Neutrophil (primary cell): ENCODE measurements around the gene DMXL2.

ENCODE experiments used
- H3K27ac ChIP-seq: fragments of 200-600 bp; sonication (generic); 2 replicates; pipeline ENCODE4 v1.5.1; 2016; ENCODE audit warnings: mild to moderate bottlenecking, moderate library complexity
- H3K27me3 ChIP-seq: fragments of 200-600 bp; sonication (generic); 2 replicates; pipeline ENCODE4 v1.6.0; 2016; ENCODE audit warnings: mild to moderate bottlenecking
- H3K36me3 ChIP-seq: fragments of 200-600 bp; sonication (generic); 2 replicates; pipeline ENCODE4 v1.5.1; 2017
- H3K4me1 ChIP-seq, 2 experiments: fragments of 200-600 bp in 1 of 2; sonication (generic) in 1 of 2; 1 replicate in 1 of 2; 2 replicates in 1 of 2; pipeline versions ENCODE4 v1.5.1 to v1.6.1; 2013 to 2016; ENCODE audit warnings: low read depth in 1 of 2, low read length in 1 of 2, mild to moderate bottlenecking in 1 of 2, moderate library complexity in 1 of 2; ENCODE audit not compliant: control insufficient read depth in 1 of 2, insufficient read depth in 1 of 2
- H3K4me3 ChIP-seq, 2 experiments: fragments of 200-600 bp in 1 of 2; sonication (generic) in 1 of 2; 1 replicate in 1 of 2; 2 replicates in 1 of 2; pipeline ENCODE4 v1.5.1; 2013 to 2016; ENCODE audit warnings: low read depth in 1 of 2, low read length in 1 of 2, mild to moderate bottlenecking in 1 of 2, moderate library complexity in 1 of 2
- H3K9me3 ChIP-seq: fragments of 200-600 bp; sonication (generic); 2 replicates; pipeline ENCODE4 v1.5.1; 2016
- TF ChIP-seq, protein P1 (sequence below): fragments of 200-600 bp; sonication (generic); IDR thresholded peaks from 2 replicates; pipeline ENCODE4 v1.5.1; 2016; ENCODE audit warnings: antibody characterized with exemption

DMXL2 gene

GRCh38 chr15:51505251-51505650, 117.3 kb downstream of the DMXL2 start:
- Histone ChIP-seq H3K27ac (no peak overlapping the region), H3K4me3 (no peak overlapping the region), H3K9me3 (no peaks in the 10 kb centered on the region), H3K27me3 (no peaks in the 10 kb centered on the region), H3K4me1 (no peaks in the 10 kb centered on the region), H3K36me3 (peaks cover 67% of the 10 kb centered on the region)
- TF ChIP-seq, protein P1, sequence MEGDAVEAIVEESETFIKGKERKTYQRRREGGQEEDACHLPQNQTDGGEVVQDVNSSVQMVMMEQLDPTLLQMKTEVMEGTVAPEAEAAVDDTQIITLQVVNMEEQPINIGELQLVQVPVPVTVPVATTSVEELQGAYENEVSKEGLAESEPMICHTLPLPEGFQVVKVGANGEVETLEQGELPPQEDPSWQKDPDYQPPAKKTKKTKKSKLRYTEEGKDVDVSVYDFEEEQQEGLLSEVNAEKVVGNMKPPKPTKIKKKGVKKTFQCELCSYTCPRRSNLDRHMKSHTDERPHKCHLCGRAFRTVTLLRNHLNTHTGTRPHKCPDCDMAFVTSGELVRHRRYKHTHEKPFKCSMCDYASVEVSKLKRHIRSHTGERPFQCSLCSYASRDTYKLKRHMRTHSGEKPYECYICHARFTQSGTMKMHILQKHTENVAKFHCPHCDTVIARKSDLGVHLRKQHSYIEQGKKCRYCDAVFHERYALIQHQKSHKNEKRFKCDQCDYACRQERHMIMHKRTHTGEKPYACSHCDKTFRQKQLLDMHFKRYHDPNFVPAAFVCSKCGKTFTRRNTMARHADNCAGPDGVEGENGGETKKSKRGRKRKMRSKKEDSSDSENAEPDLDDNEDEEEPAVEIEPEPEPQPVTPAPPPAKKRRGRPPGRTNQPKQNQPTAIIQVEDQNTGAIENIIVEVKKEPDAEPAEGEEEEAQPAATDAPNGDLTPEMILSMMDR: no peak

DNA sequence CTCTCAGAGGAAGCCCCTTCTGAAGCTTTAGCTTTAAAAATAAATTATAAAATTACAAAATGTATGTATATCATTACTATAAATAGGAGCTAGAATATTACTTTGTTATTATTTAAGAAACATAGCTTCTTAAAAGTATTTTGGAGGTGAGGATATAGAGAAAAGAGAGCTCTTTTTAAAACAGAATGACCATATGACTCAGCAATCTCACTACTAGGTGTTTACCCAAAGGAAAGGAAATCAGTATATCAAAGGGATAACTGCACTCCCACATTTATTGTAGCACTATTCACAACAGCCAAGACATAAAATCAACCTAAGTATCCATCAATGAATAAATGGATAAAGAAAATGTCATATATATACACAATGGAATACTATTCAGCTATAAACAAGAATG, 119.6 kb downstream of the DMXL2 start:
- H3K36me3 ChIP-seq: peaks cover 82% of the 10 kb centered on the region
- no peaks in the 10 kb centered on the region for H3K9me3 ChIP-seq
- H3K4me1 ChIP-seq: no peaks in the 10 kb centered on the region
- TF ChIP-seq, protein P1: no peak
- no peak overlapping the region for H3K27ac ChIP-seq
- no peak overlapping the region for H3K4me3 ChIP-seq
- H3K27me3 ChIP-seq: no peaks in the 10 kb centered on the region

DNA sequence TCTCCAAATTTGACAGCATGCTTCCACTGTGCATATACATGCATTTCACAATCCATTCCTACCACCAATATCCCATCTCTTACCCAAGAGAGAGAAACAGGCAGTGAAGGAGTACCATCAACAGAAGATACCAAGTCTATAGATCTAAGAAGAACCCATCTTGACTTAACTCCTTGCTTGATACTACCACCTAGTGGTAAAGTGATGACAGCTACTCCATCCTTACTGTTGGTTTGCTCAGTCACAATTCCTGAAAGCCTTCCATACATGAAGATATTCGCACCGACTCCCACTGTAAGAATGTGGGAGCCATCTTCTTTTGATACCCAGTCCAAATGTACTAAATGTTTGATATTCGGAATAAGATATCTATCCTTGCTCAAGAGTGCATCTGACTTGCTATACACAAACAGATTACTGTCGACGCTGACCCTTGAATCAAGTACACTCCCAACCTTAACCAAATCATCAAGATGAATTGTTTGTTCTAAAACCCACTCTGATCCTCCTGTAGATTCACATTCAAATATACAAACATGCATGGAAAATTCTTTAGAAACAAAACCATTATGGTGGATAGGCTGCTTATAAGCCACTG, 123.1 kb downstream of the DMXL2 start:
- TF ChIP-seq, protein P1: no peak
- H3K27ac ChIP-seq: no peak overlapping the region
- H3K27me3 ChIP-seq: no peaks in the 10 kb centered on the region
- H3K4me3 ChIP-seq: no peak overlapping the region
- no peaks in the 10 kb centered on the region for H3K9me3 ChIP-seq
- H3K36me3 ChIP-seq: peaks cover 62% of the 10 kb centered on the region
- H3K4me1 ChIP-seq: no peaks in the 10 kb centered on the region

- Histone ChIP-seq H3K4me1 (no peaks in the 10 kb centered on the region), H3K4me3 (no peak overlapping the region), H3K27me3 (no peaks in the 10 kb centered on the region), H3K27ac (no peak overlapping the region), H3K36me3 (peaks cover 55% of the 10 kb centered on the region), H3K9me3 (no peaks in the 10 kb centered on the region)
- TF ChIP-seq, protein P1: no peak
Observed at GRCh38 chr15:51497806-51498205, 124.8 kb downstream of the DMXL2 start.

DNA sequence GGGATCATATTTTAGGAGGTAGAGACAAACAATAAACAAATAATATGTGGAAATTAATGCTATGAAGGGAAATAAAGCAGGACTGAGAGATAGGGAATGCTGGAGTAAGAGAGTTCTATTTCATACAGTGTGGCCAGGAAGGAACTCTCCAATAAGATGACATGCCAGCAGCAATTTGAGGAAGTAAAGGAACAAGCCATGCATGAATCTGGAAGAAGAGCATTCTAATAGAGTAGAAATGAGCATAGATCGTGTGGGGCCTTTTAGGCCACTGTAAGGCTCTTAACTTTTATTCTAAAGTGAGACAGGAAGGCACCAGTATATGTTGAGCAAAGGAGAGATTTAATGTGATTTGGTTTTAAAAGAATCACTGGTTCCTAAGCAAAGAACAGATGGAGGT, 126.3 kb downstream of the DMXL2 start:
- Histone ChIP-seq H3K27ac (no peak overlapping the region), H3K36me3 (peaks cover 51% of the 10 kb centered on the region), H3K27me3 (no peaks in the 10 kb centered on the region), H3K4me3 (no peak overlapping the region), H3K4me1 (no peaks in the 10 kb centered on the region), H3K9me3 (no peaks in the 10 kb centered on the region)
- TF ChIP-seq, protein P1: no peak
